GM12878 (cell line): ENCODE data around the gene CNKSR3. TPM values are rescaled to one million over a fixed set of nuclear protein-coding genes. Genes with fewer than 3 reads are reported as not detected.

Source experiments
- ATAC-seq: fragments of 200-7000 bp; cut with Tn5 transposase; 3 replicates; pipeline ENCODE4 v1.9.1; 2020; ENCODE audit warnings: mild to moderate bottlenecking, moderate library complexity
- BruUV-seq: library from RNA; stranded (reverse); fragments of 400-500 nt; replicated peaks from 2 replicates; lab custom pipeline; 2021; lab: Mats Ljungman, UMichigan
- CTCF ChIA-PET: fragments of 300-600 bp; sonication (Branson Sonifier 250); formaldehyde crosslinking; extraction: SDS; loops from one replicate; lab custom pipeline; 2021; ENCODE audit warnings: inconsistent platforms; lab: Yijun Ruan, JAX
- POLR2A ChIA-PET: fragments of 350-600 bp; formaldehyde crosslinking; extraction: SDS; loops from one replicate; lab custom pipeline; 2021; ENCODE audit warnings: inconsistent platforms; lab: Charles Lee
- RAD21 ChIA-PET: fragments of 300-600 bp; sonication (Branson Sonifier 250); formaldehyde crosslinking; loops from one replicate; lab custom pipeline; 2023; ENCODE audit warnings: antibody characterized with exemption; ENCODE audit not compliant: unreplicated experiment; lab: Charles Lee
- SMC1A ChIA-PET: fragments of 300-600 bp; sonication (Branson Sonifier 250); formaldehyde crosslinking; loops from one replicate; lab custom pipeline; 2023; ENCODE audit not compliant: unreplicated experiment, uncharacterized antibody; lab: Charles Lee
- DNase-seq: peaks from one replicate; pipeline ENCODE4 v3.0.0-alpha.2; 2011; ENCODE audit warnings: low read depth, low spot score
- FAIRE-seq: peaks from 3 replicates; lab custom pipeline; 2011; peaks lifted over from hg19 to GRCh38; lab: Jason Lieb, UNC
- H2AFZ ChIP-seq: 2 replicates; pipeline ENCODE4 v1.6.0; 2011; ENCODE audit warnings: low read depth, low read length, control low read depth; ENCODE audit not compliant: control insufficient read depth
- H3K27ac ChIP-seq: 2 replicates; pipeline ENCODE4 v1.5.1; 2011; ENCODE audit warnings: control low read depth; ENCODE audit not compliant: control insufficient read depth, insufficient read depth
- H3K27me3 ChIP-seq, 2 experiments: replicated peaks in 1 of 2; 2 replicates each; pipeline versions ENCODE4 v1.6.0 to v1.6.1; 2011; ENCODE audit warnings: low read length in 1 of 2; ENCODE audit not compliant: control insufficient read depth in 2 of 2, insufficient read depth in 2 of 2
- H3K36me3 ChIP-seq, 2 experiments: 2 replicates each; pipeline ENCODE4 v1.5.1; 2011; ENCODE audit warnings: low read length in 1 of 2; ENCODE audit not compliant: control insufficient read depth in 2 of 2, insufficient read depth in 2 of 2
- H3K4me1 ChIP-seq: 2 replicates; pipeline ENCODE4 v1.6.1; 2011; ENCODE audit warnings: mild to moderate bottlenecking, low read length, moderate library complexity, mixed read lengths; ENCODE audit not compliant: control insufficient read depth, insufficient read depth
- H3K4me2 ChIP-seq: 2 replicates; pipeline ENCODE4 v1.6.0; 2011; ENCODE audit warnings: control low read depth; ENCODE audit not compliant: control insufficient read depth, insufficient read depth
- H3K4me3 ChIP-seq: fragments of 200-600 bp; sonication (generic); 2 replicates; pipeline ENCODE4 v1.5.1; 2016
- H3K79me2 ChIP-seq: 2 replicates; pipeline ENCODE4 v1.6.0; 2011; ENCODE audit warnings: low read length; ENCODE audit not compliant: control insufficient read depth, insufficient read depth
- H3K9ac ChIP-seq: 2 replicates; pipeline ENCODE4 v1.8.0; 2011; ENCODE audit warnings: low read length, control low read depth, mixed read lengths; ENCODE audit not compliant: control insufficient read depth, insufficient read depth
- H3K9me3 ChIP-seq: replicated peaks from 3 replicates; pipeline ENCODE4 v1.5.1; 2011; ENCODE audit warnings: mild to moderate bottlenecking, low read length; ENCODE audit not compliant: control insufficient read depth, insufficient read depth
- H4K20me1 ChIP-seq: 2 replicates; pipeline ENCODE4 v1.6.0; 2011; ENCODE audit not compliant: control insufficient read depth, insufficient read depth
- ATF3 ChIP-seq: IDR thresholded peaks from 2 replicates; pipeline ENCODE4 v1.6.1; 2011; ENCODE audit warnings: low read depth, mild to moderate bottlenecking, low read length, moderate library complexity, borderline replicate concordance; ENCODE audit errors: extremely low read depth
- BCL3 ChIP-seq: IDR thresholded peaks from 2 replicates; pipeline ENCODE4 v1.6.1; 2011; ENCODE audit warnings: borderline replicate concordance, low read depth, mild to moderate bottlenecking, moderate library complexity, low read length; ENCODE audit not compliant: insufficient read depth, poor library complexity, severe bottlenecking
- BHLHE40 ChIP-seq, 2 experiments: fragments of 450-650 bp in 1 of 2; IDR thresholded peaks; 2 replicates each; pipeline ENCODE4 v1.6.1; 2011 to 2017; ENCODE audit warnings: low read depth in 2 of 2, borderline replicate concordance in 1 of 2, improper control_type of control experiment in 1 of 2, low read length in 1 of 2, mild to moderate bottlenecking in 1 of 2
- CBX3 ChIP-seq: fragments of 200-600 bp; sonication (generic); IDR thresholded peaks from 2 replicates; pipeline ENCODE4 v1.6.1; 2016; ENCODE audit warnings: low read depth, borderline replicate concordance
- CHD1 ChIP-seq: IDR thresholded peaks from 2 replicates; pipeline ENCODE4 v1.6.1; 2012; ENCODE audit warnings: low read depth, low read length, improper control_type of control experiment
- HDAC6 ChIP-seq: fragments of 200-600 bp; sonication (generic); IDR thresholded peaks from one replicate; pipeline ENCODE4 v1.8.0; 2017; ENCODE audit warnings: antibody characterized with exemption; ENCODE audit not compliant: unreplicated experiment
- JUND ChIP-seq: IDR thresholded peaks from 2 replicates; pipeline ENCODE4 v1.6.1; 2012; ENCODE audit warnings: low read depth, mild to moderate bottlenecking, low read length, improper control_type of control experiment, moderate library complexity
- KDM1A ChIP-seq: fragments of 200-600 bp; sonication (generic); IDR thresholded peaks from 2 replicates; pipeline ENCODE4 v1.6.1; 2016; ENCODE audit warnings: borderline replicate concordance
- KLF5 ChIP-seq: fragments of 450-650 bp; IDR thresholded peaks from 2 replicates; pipeline ENCODE4 v1.6.1; 2014; ENCODE audit warnings: mild to moderate bottlenecking; ENCODE audit not compliant: partially characterized antibody
- RELA ChIP-seq: fragments of 450-650 bp; IDR thresholded peaks from 2 replicates; pipeline ENCODE4 v1.8.0; 2014; ENCODE audit warnings: borderline replicate concordance; ENCODE audit not compliant: partially characterized antibody
- SIN3A ChIP-seq: IDR thresholded peaks from 2 replicates; pipeline ENCODE4 v1.6.1; 2012; ENCODE audit warnings: low read depth, low read length, improper control_type of control experiment
- SMC3 ChIP-seq: IDR thresholded peaks from 2 replicates; pipeline ENCODE4 v1.6.1; 2011; ENCODE audit warnings: low read length, improper control_type of control experiment, borderline replicate concordance
- SREBF2 ChIP-seq: IDR thresholded peaks from 2 replicates; pipeline ENCODE4 v1.6.1; 2012; ENCODE audit warnings: mild to moderate bottlenecking, low read length
- SUPT20H ChIP-seq: IDR thresholded peaks from 2 replicates; pipeline ENCODE4 v1.6.1; 2011; ENCODE audit warnings: low read depth, mild to moderate bottlenecking, low read length, moderate library complexity, borderline replicate concordance; ENCODE audit not compliant: control insufficient read depth
- USF2 ChIP-seq: IDR thresholded peaks from 2 replicates; pipeline ENCODE4 v1.6.1; 2011; ENCODE audit warnings: low read depth, low read length, improper control_type of control experiment, borderline replicate concordance
- YBX1 ChIP-seq: fragments of 450-650 bp; IDR thresholded peaks from 2 replicates; pipeline ENCODE4 v1.6.1; 2016; ENCODE audit warnings: antibody characterized with exemption
- YY1 ChIP-seq: IDR thresholded peaks from 2 replicates; pipeline ENCODE4 v1.6.1; 2011; ENCODE audit warnings: low read depth, mild to moderate bottlenecking, low read length
- ZBED1 ChIP-seq: IDR thresholded peaks from 2 replicates; pipeline ENCODE4 v1.6.1; 2016; ENCODE audit warnings: borderline replicate concordance
- ZBTB33 ChIP-seq: fragments of 450-650 bp; IDR thresholded peaks from 2 replicates; pipeline ENCODE4 v1.6.1; 2017; ENCODE audit warnings: mild to moderate bottlenecking
- ZNF24 ChIP-seq: fragments of 450-650 bp; IDR thresholded peaks from 2 replicates; pipeline ENCODE4 v1.6.1; 2017; ENCODE audit warnings: antibody characterized with exemption, mild to moderate bottlenecking
- WGBS: methylation state at CpG from one replicate; pipeline ENCODE4 v1.1.6; 2016; ENCODE audit warnings: low lambda C conversion rate; ENCODE audit not compliant: insufficient replicate concordance, insufficient coverage; ENCODE audit errors: missing lambda C conversion rate; 5-methylcytosine and 5-hydroxymethylcytosine counted together
- in situ Hi-C: fragments of 300-500 bp; cut with MboI; formaldehyde crosslinking; loops from 9 replicates; pipeline ENCODE4 v1.14.3; 2018; ENCODE audit warnings: mixed read lengths
- intact Hi-C: fragments of 100-400 bp; cut with micrococcal nuclease; formaldehyde crosslinking; loops from one replicate; pipeline ENCODE4 v1.14.2; 2022; ENCODE audit not compliant: unreplicated experiment
- polyA plus RNA-seq, 11 experiments: library from polyadenylated mRNA; depleted of rRNA in 4 of 11; unstranded in 6 of 11; stranded (reverse) in 5 of 11; fragments of >200 nt; fragmentation: Nextera tagmentation in 4 of 11; fragmentation: Illumina TruSeq in 1 of 11; extraction: Ambion mirVana in 4 of 11; extraction: Trizol in 1 of 11; gene quantifications; 1 replicate in 1 of 11; 2 replicates in 10 of 11; pipeline versions ENCODE4 v1.2.1 to v1.2.3, GENCODE V29; 2011 to 2016; ENCODE audit warnings: inconsistent platforms in 2 of 11, missing spikeins in 2 of 11, low read depth in 1 of 11
- total RNA-seq, 4 experiments: library from RNA; depleted of rRNA in 3 of 4; stranded (reverse); fragments of >200 nt in 3 of 4; fragmentation: Illumina TruSeq in 1 of 4; extraction: Trizol in 1 of 4; gene quantifications; 2 replicates each; pipeline versions ENCODE4 v1.2.1 to v1.2.3, GENCODE V29; 2013 to 2021

Gene CNKSR3
- total and polyA plus RNA-seq, 10 of the 15 experiments (the other 5 are each of a cell fraction or from before 2014, with no cell fraction given): under 0.01 to 0.48 (median 0.12) TPM; not detected in 2

DNA sequence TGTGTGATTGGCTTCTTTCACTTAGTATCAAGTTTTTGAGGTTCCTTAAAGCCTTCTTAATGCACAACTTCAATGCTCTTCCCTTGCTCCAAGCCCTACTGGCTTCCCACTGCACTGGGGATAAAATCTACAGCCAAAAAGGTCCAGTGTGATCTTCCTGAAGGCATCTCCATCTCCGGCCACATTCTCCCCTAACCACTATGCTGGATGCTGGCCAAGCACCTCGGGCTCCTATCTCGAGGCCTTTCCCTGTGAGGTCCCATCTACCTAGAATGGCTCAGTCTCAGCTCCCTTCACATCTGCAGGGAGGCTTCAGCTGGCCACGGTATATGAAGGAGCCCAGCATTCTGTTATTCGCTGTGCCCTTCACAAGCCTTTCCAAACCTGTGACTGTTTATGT is 48.1 kb downstream of the CNKSR3 start (continued):
- no peak for TF ChIP-seq ZBTB33
- TF ChIP-seq, all 136 proteins: peak for 0

DNA sequence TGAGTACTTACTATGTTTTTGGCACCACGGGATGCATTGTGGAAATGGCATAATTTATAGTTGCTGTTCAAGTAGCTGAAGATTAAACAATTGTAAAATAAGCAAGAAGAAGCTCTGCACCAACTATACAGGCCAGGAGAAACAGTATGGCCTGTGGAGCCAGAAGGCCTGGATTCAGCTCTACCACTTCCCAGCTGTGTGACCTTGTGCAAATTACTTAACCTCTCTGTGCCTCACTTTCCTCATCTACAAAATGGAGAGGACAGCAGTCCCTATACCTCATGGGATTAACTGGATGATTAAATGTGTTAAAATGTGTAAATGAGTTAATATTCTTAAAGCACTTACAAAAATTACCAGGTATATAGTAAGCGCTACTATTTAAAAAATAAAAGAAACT is 49.1 kb downstream of the CNKSR3 start:
- RAD21 ChIA-PET: no interaction called here
- TF ChIP-seq CBX3 (no peak), JUND (no peak), ZBED1 (no peak), BCL3 (no peak), SREBF2 (no peak), BHLHE40 (IDR thresholded peaks at IDR 0.05; ENCODE audit: borderline replicate concordance in 1 of 2, low read depth in 2 of 2, low read length in 1 of 2) (no peak), SMC3 (no peak), KDM1A (no peak), SUPT20H (no peak), ZNF24 (no peak), KLF5 (no peak), CHD1 (no peak), RELA (no peak), HDAC6 (no peak), YBX1 (no peak), ATF3 (no peak), YY1 (no peak), SIN3A (no peak), USF2 (no peak)

More for the DNA sequence above, 49.1 kb downstream of the CNKSR3 start:
- Histone ChIP-seq H3K27ac (no peak overlapping the region), H3K27me3 (peaks cover 0 to 2% of the 10 kb centered on the region in 2 experiments; a peak in 1 of 4 replicates), H3K36me3 (no peaks in the 10 kb centered on the region), H3K4me1 (no peaks in the 10 kb centered on the region), H3K79me2 (no peaks in the 10 kb centered on the region), H3K4me3 (no peak overlapping the region), H3K9ac (no peak overlapping the region), H2AFZ (no peak overlapping the region), H4K20me1 (no peaks in the 10 kb centered on the region), H3K9me3 (no peaks in the 10 kb centered on the region), H3K4me2 (no peak overlapping the region)
- no TSS peak for BruUV-seq
- no peak for FAIRE-seq
- ChIA-PET CTCF (interaction anchor here (1.1 kb wide), 1 partner anchor 11 kb away, joined by 3 read pairs; no protein-coding TSS in a partner anchor), SMC1A (no interaction called here), POLR2A (no interaction called here)
- 48% methylated on average over 2 of the region's 2 CpGs for WGBS
- intact Hi-C loops (no loop called here), in situ Hi-C loops (no loop called here)
- no peak for ATAC-seq
- DNase-seq: no peak
